GM18520 (cell line): ENCODE measurements around the gene ZNF436.
A peak's percentile ranks its signal among the peaks of the same experiment; 100 is the strongest.
"Not testable (repeated sequence)": the region's sequence is repeated elsewhere in the genome, so short reads cannot be mapped to it uniquely, and the experiment has no call there.

ENCODE experiments used
- ATAC-seq: cut with Tn5 transposase; IDR thresholded peaks from one replicate; pipeline ENCODE4 v1.9.1; 2021; ENCODE audit not compliant: unreplicated experiment

The ZNF436 gene

GRCh38 chr1:23393706-23394105 lies 24.1 kb upstream of the ZNF436 start:
- ATAC-seq = no peak

DNA sequence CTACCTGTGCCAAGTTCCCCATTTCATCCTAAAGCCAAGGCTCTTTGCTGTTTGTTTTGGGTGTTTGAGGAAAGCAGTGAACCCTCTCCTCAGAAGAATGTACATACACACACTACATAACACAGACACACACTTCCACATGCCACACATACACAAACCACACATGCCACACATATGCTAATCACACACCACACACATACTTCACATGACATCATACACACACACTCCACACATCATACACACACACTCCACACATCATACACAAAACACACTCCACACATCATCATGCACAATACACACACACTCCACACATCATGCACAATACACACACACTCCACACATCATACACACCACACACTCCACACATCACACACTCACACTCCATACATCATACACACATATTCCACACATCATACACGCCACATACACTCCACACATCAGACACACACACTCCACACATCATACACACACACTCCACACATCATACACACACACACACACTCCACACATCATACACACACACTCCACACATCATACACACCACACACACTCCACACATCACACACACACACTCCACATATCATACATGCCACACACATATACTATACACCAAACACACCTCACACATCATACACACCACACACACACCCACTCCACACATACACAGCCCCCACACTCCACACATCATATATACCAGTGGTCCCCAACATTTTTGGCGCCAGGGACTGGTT lies 22.7 kb upstream of the ZNF436 start:
- ATAC-seq = no peak

DNA sequence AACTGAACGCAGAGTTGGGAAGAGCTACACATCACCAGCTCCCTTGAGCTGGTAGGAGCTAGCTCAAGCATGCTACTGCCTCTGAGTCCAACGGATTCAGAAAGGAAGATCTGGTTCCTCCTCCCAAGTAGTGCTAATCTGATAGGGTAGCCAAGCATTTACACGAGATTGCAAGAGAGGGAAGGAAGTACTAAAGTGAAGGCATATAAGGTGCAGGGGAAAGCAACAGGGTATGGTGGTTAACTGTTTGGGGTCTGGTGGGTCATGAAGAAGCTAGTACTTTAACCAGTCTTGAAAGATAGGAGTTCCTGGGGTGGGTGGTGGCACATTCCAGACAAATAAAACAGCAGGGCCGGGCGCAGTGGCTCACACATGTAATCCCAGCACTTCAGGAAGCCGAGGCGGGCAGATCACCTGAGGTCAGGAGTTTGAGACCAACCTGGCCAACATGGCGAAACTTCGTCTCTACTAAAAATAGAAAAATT lies 20.2 kb upstream of the ZNF436 start:
- ATAC-seq = no peak

DNA sequence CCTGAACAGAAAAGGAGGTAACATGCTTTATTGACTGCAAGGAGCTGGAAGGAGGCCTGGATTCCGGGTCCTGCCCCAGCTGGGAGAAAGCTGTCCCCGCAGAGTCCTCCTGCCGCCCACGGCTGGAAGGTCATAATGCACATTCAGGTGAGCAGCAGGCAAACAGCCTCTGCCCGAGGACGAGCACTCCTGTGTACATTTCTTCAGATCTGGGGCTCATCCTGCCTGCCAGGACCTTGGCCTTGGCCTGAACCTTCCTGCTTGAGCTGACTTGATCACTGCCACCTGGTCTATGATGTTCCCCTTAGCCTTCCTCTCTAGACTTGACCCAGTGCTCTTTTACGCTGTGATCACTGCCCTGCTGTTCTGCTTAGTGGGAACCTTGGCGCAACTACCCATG lies 17.9 kb upstream of the ZNF436 start:
- ATAC-seq = no peak

DNA sequence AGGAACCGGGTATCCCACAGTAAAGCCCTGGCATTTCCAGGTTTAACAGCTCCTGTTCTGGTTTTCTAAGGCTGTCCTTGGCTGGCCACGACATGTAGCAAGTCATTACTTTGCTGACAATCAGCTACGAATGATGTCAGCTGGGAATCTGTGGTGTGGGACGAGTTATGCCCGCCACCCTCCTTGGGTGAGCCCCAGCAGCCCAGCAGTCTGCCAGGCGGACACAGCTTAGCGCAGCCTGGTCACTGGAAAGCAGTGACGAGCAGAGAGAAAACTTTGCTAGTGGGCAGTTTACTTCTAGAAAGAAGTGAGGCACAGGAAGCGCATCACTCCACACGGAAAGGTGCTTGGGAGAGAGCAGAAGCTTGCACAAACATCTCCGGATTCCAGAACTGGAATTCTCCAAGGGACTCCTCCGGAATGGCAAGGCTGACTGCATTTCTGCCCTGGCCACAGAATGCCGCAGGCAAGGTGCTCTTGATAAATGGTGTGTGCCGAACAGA lies 15.5 kb upstream of the ZNF436 start:
- ATAC-seq = no peak

DNA sequence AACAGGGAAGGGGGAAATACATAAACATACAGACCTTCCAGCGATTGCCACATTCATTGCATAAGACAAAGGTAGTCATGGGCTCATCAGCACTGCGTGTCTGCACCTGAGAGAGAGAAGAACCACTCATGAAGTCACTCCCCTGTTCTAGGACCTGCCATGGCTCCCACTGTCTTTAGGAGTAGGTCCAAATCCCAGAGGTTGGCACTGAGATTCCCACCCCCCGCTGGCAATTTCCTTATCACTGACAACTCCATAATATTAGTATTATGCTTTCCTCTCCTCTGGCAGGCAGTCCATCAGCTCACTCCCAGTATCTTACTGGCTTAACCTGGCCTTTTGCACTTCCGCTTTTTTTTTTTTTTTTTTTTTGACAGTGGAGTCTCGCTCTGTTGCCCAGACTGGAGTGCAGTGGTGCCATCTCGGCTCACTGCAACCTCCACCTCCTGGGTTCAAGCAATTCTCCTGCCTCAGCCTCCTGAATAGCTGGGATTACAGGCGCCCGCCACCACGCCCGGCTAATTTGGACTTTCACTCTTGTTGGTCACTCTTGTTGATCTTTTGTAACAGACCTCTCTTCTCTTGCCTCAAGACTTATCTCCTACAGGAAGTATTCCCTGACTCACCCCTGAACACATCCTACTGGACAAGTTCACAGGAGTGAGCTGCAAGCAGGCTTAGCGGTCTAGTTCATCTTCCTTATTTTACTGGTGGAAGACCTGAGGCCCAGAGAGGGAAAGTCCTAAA lies 14.8 kb upstream of the ZNF436 start:
- no peak for ATAC-seq

- ATAC-seq = no peak
Measured at GRCh38 chr1:23383577-23384311, 14.1 kb upstream of the ZNF436 start.

- ATAC-seq = no peak
Measured at GRCh38 chr1:23381233-23381885, 11.7 kb upstream of the ZNF436 start.

DNA sequence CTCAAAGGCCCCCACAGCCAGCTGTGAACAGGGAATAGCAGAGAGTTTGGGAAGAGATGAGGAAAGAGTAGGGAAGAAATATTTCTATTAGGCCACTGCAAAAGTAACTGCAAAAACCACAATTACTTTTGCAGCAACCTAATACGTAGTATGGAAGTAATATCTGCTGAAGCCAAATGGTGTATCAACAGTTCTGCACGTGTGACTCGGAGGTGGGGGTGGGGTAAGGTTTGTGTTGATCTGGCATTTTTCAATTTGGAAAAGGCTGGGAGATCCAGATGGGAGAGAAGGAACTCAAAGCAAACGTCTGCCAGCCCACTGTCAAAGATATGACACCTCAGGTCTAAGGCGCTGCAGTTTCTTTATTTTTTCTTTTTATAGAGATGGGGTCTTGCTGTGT lies 11.1 kb upstream of the ZNF436 start:
- no peak for ATAC-seq

DNA sequence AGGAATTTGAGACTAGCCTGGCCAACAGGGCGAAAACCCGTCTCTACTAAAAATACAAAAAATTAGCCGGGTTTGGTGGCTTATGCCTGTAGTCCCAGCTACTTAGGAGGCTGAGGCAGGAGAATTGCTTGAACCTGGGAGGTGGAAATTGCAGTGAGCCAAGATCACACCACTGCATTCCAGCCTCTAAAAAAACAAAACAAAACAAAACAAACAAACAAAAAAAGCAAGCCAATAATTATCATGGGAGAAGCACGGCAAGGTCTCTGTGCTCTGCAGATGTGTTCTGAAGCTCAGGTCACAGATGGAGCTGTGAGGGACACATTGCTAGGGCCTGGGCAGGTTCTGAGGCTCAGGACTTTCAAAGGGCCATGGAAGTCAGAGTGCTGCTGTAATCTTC lies 10.6 kb upstream of the ZNF436 start:
- ATAC-seq = not testable (repeated sequence)

DNA sequence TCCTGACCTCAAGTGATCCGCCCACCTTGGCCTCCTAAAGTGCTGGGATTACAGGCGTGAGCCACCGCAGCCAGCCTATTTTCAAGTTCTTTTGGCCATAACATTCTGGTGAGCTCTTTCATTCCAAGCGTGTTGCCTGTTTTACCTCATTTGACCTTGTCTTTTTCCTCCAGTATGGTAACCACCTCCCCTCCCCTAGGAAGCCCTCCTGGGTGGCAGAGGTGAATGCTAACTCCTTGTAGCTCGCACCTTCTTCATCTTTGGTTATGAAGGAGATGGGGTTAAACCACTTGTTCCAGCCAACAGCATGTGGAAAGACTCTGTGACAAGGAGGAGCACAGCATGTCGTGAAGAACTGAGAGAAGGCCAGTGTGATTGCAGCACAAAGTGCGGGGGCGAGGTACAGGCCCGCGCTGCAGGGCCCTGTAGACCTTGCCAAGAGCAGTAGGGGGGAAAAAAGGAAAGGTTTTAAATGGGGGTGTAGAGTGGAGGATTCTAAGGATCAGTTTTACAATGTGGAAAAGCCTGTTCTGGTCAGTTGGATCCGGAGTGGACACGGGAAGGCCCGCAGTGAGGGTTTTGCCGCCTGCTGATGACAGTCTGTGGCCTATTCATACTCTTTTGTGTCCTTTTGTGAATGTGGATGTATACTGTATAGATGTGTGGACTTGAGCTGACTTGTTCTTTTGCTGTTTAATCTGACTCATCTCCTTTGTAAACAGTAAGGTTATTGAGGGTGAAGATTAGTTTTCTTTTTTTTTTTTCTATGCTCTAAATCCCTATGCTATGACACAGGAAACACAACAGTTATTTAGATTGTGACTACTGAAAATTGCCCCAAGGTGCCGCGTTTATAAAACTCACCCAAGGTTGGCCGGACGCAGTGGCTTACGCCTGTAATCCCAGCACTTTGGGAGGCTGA lies 7.5 kb upstream of the ZNF436 start:
- ATAC-seq = no peak

GRCh38 chr1:23374079-23374735 lies 4.6 kb upstream of the ZNF436 start:
- not testable (repeated sequence) for ATAC-seq

- ATAC-seq = no peak
Measured at GRCh38 chr1:23371987-23372880, 2.6 kb upstream of the ZNF436 start.

- ATAC-seq = no peak
Measured at GRCh38 chr1:23370709-23371584, 1.3 kb upstream of the ZNF436 start.

DNA sequence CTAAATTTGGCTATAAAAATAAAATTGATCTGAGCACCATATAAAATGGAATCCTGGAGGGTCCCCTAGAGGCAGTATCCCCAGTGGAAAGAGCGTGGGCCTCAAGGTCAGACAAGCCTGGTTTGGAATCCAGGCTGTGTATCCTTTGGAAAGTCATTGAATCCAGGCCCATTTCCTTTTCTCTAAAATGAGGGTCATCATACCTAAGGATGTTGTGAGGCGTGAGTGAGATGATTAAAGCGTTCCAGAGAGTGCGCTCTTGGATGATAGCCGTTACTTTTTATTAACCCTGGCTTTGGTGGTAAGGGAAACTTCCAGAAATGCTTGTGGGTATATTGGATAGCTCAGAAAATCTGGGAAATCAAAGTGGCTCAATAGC lies 683 bp upstream of the ZNF436 start:
- ATAC-seq = no peak

GRCh38 chr1:23368562-23369334 lies 888 bp downstream of the ZNF436 start:
- peak; percentile 52 for ATAC-seq
